GM23338 (cell line): Measurements from ENCODE around the gene PLA2G4B. TPM values are rescaled to one million over a fixed set of nuclear protein-coding genes. Genes with fewer than 3 reads are reported as not detected.

Experiments
- ATAC-seq: fragments of 200-7000 bp; cut with Tn5 transposase; 3 replicates; pipeline ENCODE4 v1.9.1; 2020
- DNase-seq: peaks from one replicate; pipeline ENCODE4 v3.0.0-alpha.2; 2015; ENCODE audit warnings: low spot score
- H2AFZ ChIP-seq: fragments of 200-600 bp; sonication (generic); 2 replicates; pipeline ENCODE4 v1.8.0; 2016; ENCODE audit warnings: antibody characterized with exemption, mild to moderate bottlenecking, moderate library complexity
- H3F3A ChIP-seq: fragments of 200-600 bp; sonication (generic); replicated peaks from 2 replicates; pipeline ENCODE4 v1.8.0; 2017; ENCODE audit warnings: antibody characterized with exemption, mixed run types, low read depth
- H3K27ac ChIP-seq: fragments of 200-600 bp; sonication (generic); 2 replicates; pipeline ENCODE4 v1.6.1; 2016; ENCODE audit warnings: low read depth
- H3K27me3 ChIP-seq: fragments of 200-600 bp; sonication (generic); 2 replicates; pipeline ENCODE4 v1.8.0; 2016; ENCODE audit warnings: mild to moderate bottlenecking, mixed run types, moderate library complexity; ENCODE audit not compliant: insufficient read depth
- H3K36me3 ChIP-seq: fragments of 200-600 bp; sonication (generic); 2 replicates; pipeline ENCODE4 v1.8.0; 2016; ENCODE audit warnings: mild to moderate bottlenecking; ENCODE audit not compliant: insufficient read depth
- H3K4me1 ChIP-seq: fragments of 200-600 bp; sonication (generic); 2 replicates; pipeline ENCODE4 v1.8.0; 2016; ENCODE audit warnings: mild to moderate bottlenecking, moderate library complexity; ENCODE audit not compliant: insufficient read depth
- H3K4me2 ChIP-seq: fragments of 200-600 bp; sonication (generic); 2 replicates; pipeline ENCODE4 v1.7.1; 2017; ENCODE audit warnings: mixed run types
- H3K4me3 ChIP-seq: fragments of 200-600 bp; sonication (generic); 2 replicates; pipeline ENCODE4 v1.6.1; 2016; ENCODE audit warnings: mixed run types
- H3K79me2 ChIP-seq: fragments of 200-600 bp; sonication (generic); replicated peaks from 2 replicates; pipeline ENCODE4 v1.8.0; 2017; ENCODE audit warnings: mild to moderate bottlenecking; ENCODE audit not compliant: insufficient read depth
- H3K9me2 ChIP-seq: fragments of 200-600 bp; sonication (generic); 2 replicates; pipeline ENCODE4 v1.8.0; 2017; ENCODE audit not compliant: insufficient read depth
- H4K20me1 ChIP-seq: fragments of 200-600 bp; sonication (generic); replicated peaks from 2 replicates; pipeline ENCODE4 v1.8.0; 2017; ENCODE audit warnings: mild to moderate bottlenecking; ENCODE audit not compliant: insufficient read depth
- H3K27ac Mint-ChIP-seq: 2 replicates; pipeline ENCODE4 v1.8.0; 2020; ENCODE audit warnings: inconsistent platforms, mild to moderate bottlenecking, moderate library complexity, mixed read lengths
- H3K27me3 Mint-ChIP-seq: 3 replicates; pipeline ENCODE4 v1.8.0; 2022; ENCODE audit warnings: low read depth, mild to moderate bottlenecking, moderate library complexity, mixed read lengths, inconsistent platforms; ENCODE audit not compliant: insufficient read depth, poor library complexity
- H3K36me3 Mint-ChIP-seq: 3 replicates; pipeline ENCODE4 v1.8.0; 2021; ENCODE audit warnings: low read depth, mild to moderate bottlenecking, inconsistent platforms, moderate library complexity, mixed read lengths
- H3K4me1 Mint-ChIP-seq: 3 replicates; pipeline ENCODE4 v1.8.0; 2020; ENCODE audit warnings: mild to moderate bottlenecking, inconsistent platforms, mixed read lengths
- H3K4me3 Mint-ChIP-seq: 3 replicates; pipeline ENCODE4 v1.8.0; 2021; ENCODE audit warnings: moderate library complexity, mild to moderate bottlenecking, inconsistent platforms, mixed read lengths
- H3K9me3 Mint-ChIP-seq: 3 replicates; pipeline ENCODE4 v1.8.0; 2020; ENCODE audit warnings: moderate library complexity, mild to moderate bottlenecking, inconsistent platforms, mixed read lengths
- CTCF ChIP-seq, 2 experiments: fragments of 200-600 bp in 1 of 2; sonication (generic) in 1 of 2; conservative IDR thresholded peaks; 2 replicates each; pipeline versions ENCODE4 v1.5.1 to v1.6.1; 2016 to 2017; ENCODE audit warnings: antibody characterized with exemption in 2 of 2, low read depth in 2 of 2, mild to moderate bottlenecking in 2 of 2, moderate library complexity in 1 of 2
- NANOG ChIP-seq: IDR thresholded peaks from 2 replicates; pipeline ENCODE4 v1.6.1; 2016; ENCODE audit warnings: antibody characterized with exemption, borderline replicate concordance
- REST ChIP-seq: IDR thresholded peaks from one replicate; pipeline ENCODE4 v1.6.1; 2018; ENCODE audit warnings: antibody characterized with exemption; ENCODE audit not compliant: unreplicated experiment
- ZNF114 ChIP-seq: fragments of 250-450 bp; sonication (Bioruptor Pico); IDR thresholded peaks from 2 replicates; pipeline ENCODE4 v1.5.0; 2020; ENCODE audit warnings: mild to moderate bottlenecking, moderate library complexity
- ZNF462 ChIP-seq: fragments of 250-450 bp; sonication (Bioruptor Pico); IDR thresholded peaks from 2 replicates; pipeline ENCODE4 v1.5.0; 2020; ENCODE audit warnings: mild to moderate bottlenecking, moderate library complexity
- polyA plus RNA-seq: library from polyadenylated mRNA; unstranded; fragments of >200 nt; fragmentation: Nextera tagmentation; extraction: Ambion mirVana; gene quantifications from 2 replicates; pipeline ENCODE4 v1.2.1, GENCODE V29; 2016
- total RNA-seq: library from RNA; depleted of rRNA; stranded (reverse); fragments of >200 nt; shearing (Covaris generic); gene quantifications from 2 replicates; pipeline ENCODE4 v1.2.3, GENCODE V29; 2014

PLA2G4B gene
- total and polyA plus RNA-seq, 2 experiments from 2014 or later = 4.4 to 9.6 TPM

GRCh38 chr15:41819455-41820050 is 19.1 kb upstream of the PLA2G4B start:
- no peaks in the 10 kb centered on the region for H3K9me3 Mint-ChIP-seq
- Histone ChIP-seq H3K4me3 (no peak overlapping the region), H3F3A (no peaks in the 10 kb centered on the region), H3K9me2 (no peaks in the 10 kb centered on the region), H3K79me2 (no peaks in the 10 kb centered on the region), H2AFZ (no peak overlapping the region), H3K27me3 (no peaks in the 10 kb centered on the region), H4K20me1 (no peaks in the 10 kb centered on the region), H3K27ac (no peak overlapping the region), H3K4me1 (no peaks in the 10 kb centered on the region), H3K36me3 (no peaks in the 10 kb centered on the region), H3K4me2 (no peak overlapping the region)
- no peaks in the 10 kb centered on the region for H3K4me1 Mint-ChIP-seq
- H3K36me3 Mint-ChIP-seq = no peaks in the 10 kb centered on the region; the same call in 2 of the 3 replicates
- no peak overlapping the region for H3K27ac Mint-ChIP-seq
- ATAC-seq (no peak), DNase-seq (no peak)
- no peak overlapping the region for H3K4me3 Mint-ChIP-seq
- TF ChIP-seq ZNF462 (CRISPR knock-in tag) = no peak
- no peak for TF ChIP-seq NANOG
- TF ChIP-seq CTCF (conservative IDR thresholded peaks at IDR 0.05; ENCODE audit: low read depth in 2 of 2) = no peak
- no peak for TF ChIP-seq REST
- TF ChIP-seq ZNF114 = no peak
- H3K27me3 Mint-ChIP-seq = peaks cover 2% of the 10 kb centered on the region
